Osteoblast (primary cell): ENCODE measurements around the gene MROH2B. TPM values are rescaled to one million over a fixed set of nuclear protein-coding genes. Genes with fewer than 3 reads are reported as not detected.

ENCODE experiments used
- DNase-seq: peaks from one replicate; pipeline ENCODE4 v3.0.0; 2011; ENCODE audit warnings: low spot score, mixed read lengths; ENCODE audit not compliant: insufficient read length; ENCODE audit errors: missing footprints
- H2AFZ ChIP-seq: 2 replicates; pipeline ENCODE4 v1.6.0; 2011; ENCODE audit warnings: mild to moderate bottlenecking, low read length
- H3K27ac ChIP-seq: 2 replicates; pipeline ENCODE4 v1.5.1; 2011; ENCODE audit warnings: mild to moderate bottlenecking, low read depth, low read length, moderate library complexity
- H3K27me3 ChIP-seq: 2 replicates; pipeline ENCODE4 v1.6.0; 2012; ENCODE audit warnings: mild to moderate bottlenecking, control low read depth, inconsistent platforms, low read length, moderate library complexity; ENCODE audit not compliant: insufficient read depth
- H3K36me3 ChIP-seq: 2 replicates; pipeline ENCODE4 v1.5.1; 2011; ENCODE audit warnings: mild to moderate bottlenecking, low read length, control low read depth, moderate library complexity; ENCODE audit not compliant: insufficient read depth
- H3K4me1 ChIP-seq: 2 replicates; pipeline ENCODE4 v1.5.1; 2011; ENCODE audit warnings: mild to moderate bottlenecking, low read length, control low read depth, moderate library complexity; ENCODE audit not compliant: insufficient read depth
- H3K4me2 ChIP-seq: 2 replicates; pipeline ENCODE4 v1.6.0; 2011; ENCODE audit warnings: mild to moderate bottlenecking, low read length; ENCODE audit not compliant: insufficient read depth
- H3K4me3 ChIP-seq: fragments of 200-600 bp; sonication (generic); 3 replicates; pipeline ENCODE4 v1.5.1; 2012; ENCODE audit warnings: mild to moderate bottlenecking, low read length, inconsistent platforms; ENCODE audit not compliant: insufficient read depth
- H3K79me2 ChIP-seq: 2 replicates; pipeline ENCODE4 v1.6.0; 2012; ENCODE audit warnings: mild to moderate bottlenecking, low read length, control low read depth, inconsistent platforms; ENCODE audit not compliant: insufficient read depth
- H3K9me3 ChIP-seq: 2 replicates; pipeline ENCODE4 v1.5.1; 2011; ENCODE audit warnings: low read depth, low read length, control low read depth
- H4K20me1 ChIP-seq: 2 replicates; pipeline ENCODE4 v1.6.0; 2012; ENCODE audit warnings: mild to moderate bottlenecking, low read length, control low read depth; ENCODE audit not compliant: insufficient read depth
- total RNA-seq: library from RNA; depleted of rRNA; stranded (reverse); fragments of >200 nt; gene quantifications from 2 replicates; pipeline ENCODE4 v1.2.3, GENCODE V29; 2012
- TF ChIP-seq, protein P1 (sequence below): IDR thresholded peaks from 2 replicates; pipeline ENCODE4 v1.5.1; 2011; ENCODE audit warnings: mild to moderate bottlenecking, low read depth, low read length, moderate library complexity; ENCODE audit errors: extremely low read depth

Gene MROH2B
- total RNA-seq, 1 donor, result not detected

DNA sequence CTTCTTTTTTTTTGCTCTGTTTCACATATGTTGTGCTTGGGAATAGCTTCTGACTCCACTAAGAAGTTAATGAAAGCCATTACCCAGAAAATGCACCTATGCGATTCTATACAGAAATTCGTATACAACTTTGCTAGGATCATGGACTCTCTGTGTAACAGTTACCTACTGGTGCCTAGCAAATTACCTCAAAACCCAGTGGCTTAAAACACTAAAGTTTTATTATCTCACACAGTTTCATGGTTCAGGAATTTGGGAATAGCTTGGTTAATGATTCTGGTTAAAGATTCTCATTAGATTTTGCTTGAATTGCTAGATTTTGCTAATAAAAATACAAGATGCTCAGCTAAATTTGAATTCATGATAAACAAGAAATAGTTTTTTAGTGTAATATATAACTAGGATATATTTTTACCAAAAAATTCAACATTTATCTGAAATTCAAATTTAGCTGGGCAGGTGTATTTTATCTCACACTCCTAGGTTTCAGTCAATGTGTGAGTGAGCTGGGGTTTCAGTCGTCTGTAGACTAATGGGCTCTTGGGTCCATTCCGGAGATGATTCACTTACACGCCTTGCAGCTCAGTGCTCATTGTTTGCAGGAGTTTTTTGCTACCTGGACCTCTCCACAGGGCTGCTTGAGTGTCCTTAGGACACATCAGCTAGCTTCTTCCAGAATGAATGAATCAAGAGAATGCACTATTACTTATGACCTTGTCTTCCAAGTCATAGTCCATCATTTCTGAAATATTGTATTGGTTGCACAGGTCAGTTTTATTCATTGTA is 75.1 kb downstream of the MROH2B start:
- Histone ChIP-seq H3K9me3 (no peaks in the 10 kb centered on the region), H3K27me3 (no peaks in the 10 kb centered on the region), H3K4me2 (no peak overlapping the region), H4K20me1 (no peaks in the 10 kb centered on the region), H3K27ac (no peak overlapping the region), H3K4me1 (peaks cover 3% of the 10 kb centered on the region), H2AFZ (no peak overlapping the region), H3K36me3 (no peaks in the 10 kb centered on the region), H3K4me3 (no peak overlapping the region), H3K79me2 (no peaks in the 10 kb centered on the region)
- DNase-seq, result no peak
- TF ChIP-seq, protein P1, sequence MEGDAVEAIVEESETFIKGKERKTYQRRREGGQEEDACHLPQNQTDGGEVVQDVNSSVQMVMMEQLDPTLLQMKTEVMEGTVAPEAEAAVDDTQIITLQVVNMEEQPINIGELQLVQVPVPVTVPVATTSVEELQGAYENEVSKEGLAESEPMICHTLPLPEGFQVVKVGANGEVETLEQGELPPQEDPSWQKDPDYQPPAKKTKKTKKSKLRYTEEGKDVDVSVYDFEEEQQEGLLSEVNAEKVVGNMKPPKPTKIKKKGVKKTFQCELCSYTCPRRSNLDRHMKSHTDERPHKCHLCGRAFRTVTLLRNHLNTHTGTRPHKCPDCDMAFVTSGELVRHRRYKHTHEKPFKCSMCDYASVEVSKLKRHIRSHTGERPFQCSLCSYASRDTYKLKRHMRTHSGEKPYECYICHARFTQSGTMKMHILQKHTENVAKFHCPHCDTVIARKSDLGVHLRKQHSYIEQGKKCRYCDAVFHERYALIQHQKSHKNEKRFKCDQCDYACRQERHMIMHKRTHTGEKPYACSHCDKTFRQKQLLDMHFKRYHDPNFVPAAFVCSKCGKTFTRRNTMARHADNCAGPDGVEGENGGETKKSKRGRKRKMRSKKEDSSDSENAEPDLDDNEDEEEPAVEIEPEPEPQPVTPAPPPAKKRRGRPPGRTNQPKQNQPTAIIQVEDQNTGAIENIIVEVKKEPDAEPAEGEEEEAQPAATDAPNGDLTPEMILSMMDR, result no peak

DNA sequence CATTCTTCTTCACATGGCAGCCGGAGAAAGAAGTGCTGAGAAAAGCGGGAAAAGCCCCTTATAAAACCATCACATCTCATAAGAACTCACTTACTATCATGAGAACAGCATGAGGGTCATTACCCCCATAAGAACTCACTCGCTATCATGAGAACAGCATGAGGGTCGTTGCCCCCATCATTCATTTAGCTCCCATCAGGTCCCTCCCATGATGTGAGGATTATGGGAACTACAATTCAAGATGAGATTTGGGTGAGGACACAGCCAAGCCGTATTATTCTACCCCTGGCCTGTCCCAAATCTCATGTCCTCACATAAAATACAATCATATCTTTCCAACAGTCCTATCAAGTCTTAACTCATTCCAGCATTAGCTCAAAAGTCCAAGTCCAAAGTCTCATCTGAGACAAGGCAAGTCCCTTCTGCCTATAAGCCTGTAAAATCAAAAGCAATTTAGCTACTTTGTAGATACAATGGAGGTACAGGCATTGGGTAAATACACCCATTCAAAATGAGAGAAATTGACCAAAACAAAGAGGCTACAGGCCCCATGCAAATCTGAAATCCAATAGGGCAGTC is 79.1 kb downstream of the MROH2B start:
- DNase-seq, result no peak
- Histone ChIP-seq H3K4me2 (no peak overlapping the region), H3K4me1 (peaks cover 12% of the 10 kb centered on the region)

DNA sequence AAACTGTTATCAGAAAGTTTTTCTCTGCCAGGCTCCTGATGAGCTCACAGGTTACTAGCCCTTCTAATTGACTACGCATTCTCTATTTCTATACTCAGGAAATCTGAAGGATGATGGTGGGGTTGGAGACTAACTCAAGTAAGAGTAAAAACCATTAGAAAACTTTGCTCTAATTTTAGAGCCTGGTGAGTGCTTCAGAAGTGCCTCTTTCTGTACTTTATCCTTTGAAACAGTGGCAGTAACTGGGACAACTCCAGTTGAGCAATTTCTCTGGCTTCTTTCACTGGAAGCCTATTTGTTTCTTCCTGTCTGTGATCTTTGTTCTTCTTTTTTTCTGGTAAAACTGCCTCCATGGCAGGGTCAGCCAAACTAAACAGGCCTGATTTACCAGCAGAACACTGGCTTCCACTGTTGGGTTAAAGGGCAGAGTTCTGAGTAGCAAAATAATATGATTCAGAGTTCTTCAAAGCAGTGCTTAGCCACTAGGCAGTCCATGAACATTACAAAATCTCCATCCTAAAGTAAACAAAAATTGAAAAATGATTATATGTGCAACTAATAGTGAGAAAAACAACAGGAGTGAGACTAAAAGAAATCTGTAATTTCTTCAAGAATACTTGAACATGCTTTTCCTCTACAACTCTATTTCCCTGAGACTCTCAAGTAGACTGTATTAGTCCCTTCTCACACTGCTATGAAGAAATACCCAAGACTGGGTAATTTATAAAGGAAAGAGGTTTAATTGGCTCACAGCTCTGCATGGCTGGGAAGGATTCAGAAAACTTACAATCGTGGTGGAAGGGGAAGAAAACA is 79.8 kb downstream of the MROH2B start:
- peak overlapping the region; percentile 1 for H3K27ac ChIP-seq
- H3K4me2 ChIP-seq, result peak overlapping the region; percentile 2
- peaks cover 12% of the 10 kb centered on the region for H3K4me1 ChIP-seq

More for the DNA sequence above, 79.1 kb downstream of the MROH2B start:
- H3K9me3 ChIP-seq, result no peaks in the 10 kb centered on the region
- no peaks in the 10 kb centered on the region for H4K20me1 ChIP-seq
- no peaks in the 10 kb centered on the region for H3K27me3 ChIP-seq
- TF ChIP-seq, protein P1, result no peak
- no peak overlapping the region for H3K4me3 ChIP-seq
- H2AFZ ChIP-seq, result no peak overlapping the region
- H3K36me3 ChIP-seq, result no peaks in the 10 kb centered on the region
- no peaks in the 10 kb centered on the region for H3K79me2 ChIP-seq
- no peak overlapping the region for H3K27ac ChIP-seq

More for the DNA sequence above, 79.8 kb downstream of the MROH2B start:
- TF ChIP-seq, protein P1, result no peak
- Histone ChIP-seq H3K4me3 (no peak overlapping the region), H4K20me1 (no peaks in the 10 kb centered on the region), H3K36me3 (no peaks in the 10 kb centered on the region), H3K9me3 (no peaks in the 10 kb centered on the region), H3K27me3 (no peaks in the 10 kb centered on the region), H3K79me2 (no peaks in the 10 kb centered on the region), H2AFZ (no peak overlapping the region)
- no peak for DNase-seq
